Measurements from ENCODE around the gene BMP4.
"Not testable (repeated sequence)": the region's sequence is repeated elsewhere in the genome, so short reads cannot be mapped to it uniquely, and the experiment has no call there.

Gene BMP4

DNA sequence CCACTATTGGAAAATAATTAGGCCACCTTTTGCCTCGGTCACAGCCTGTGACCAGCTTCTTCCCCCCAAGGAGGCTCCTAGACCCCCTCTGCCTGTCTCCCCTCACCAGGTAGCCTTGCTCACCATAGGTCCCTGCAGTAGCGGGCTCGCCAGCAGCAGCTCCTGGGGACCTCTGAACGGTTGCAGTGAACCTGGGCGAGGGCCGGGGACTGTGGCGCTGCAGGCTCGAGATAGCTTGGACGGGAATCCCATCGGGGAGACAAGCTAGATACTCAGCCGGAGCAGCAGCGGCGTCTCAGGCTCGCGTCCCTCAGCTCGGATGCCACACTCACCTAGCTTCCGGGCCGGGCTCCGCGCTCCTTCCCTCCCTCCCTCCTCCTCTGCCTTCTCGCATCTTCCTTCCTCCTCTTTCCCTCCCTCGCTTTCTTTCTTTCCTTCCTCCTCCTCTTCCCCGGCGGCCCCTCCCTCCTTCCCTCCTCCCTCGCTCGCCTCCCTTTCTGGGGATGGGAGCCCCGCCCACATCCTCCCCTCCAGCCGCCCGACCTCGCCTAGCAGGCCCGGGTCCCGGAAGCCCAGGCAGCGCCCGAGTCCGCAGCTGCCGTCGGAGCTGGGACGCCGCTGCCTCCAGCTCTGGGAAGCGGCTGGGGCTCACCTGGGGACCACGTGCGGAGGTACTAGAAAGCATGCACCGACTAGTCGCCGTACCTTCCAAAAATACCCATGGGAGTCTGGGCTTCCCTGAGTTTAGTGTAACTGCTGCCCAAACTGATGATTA lies at the start of gene BMP4:
BMP4 (minus strand) TSS at position 399 of the 775 bp plus-strand sequence. CDS start 4,603 bp downstream, outside the sequence.
- DNase-seq: no peak

DNA sequence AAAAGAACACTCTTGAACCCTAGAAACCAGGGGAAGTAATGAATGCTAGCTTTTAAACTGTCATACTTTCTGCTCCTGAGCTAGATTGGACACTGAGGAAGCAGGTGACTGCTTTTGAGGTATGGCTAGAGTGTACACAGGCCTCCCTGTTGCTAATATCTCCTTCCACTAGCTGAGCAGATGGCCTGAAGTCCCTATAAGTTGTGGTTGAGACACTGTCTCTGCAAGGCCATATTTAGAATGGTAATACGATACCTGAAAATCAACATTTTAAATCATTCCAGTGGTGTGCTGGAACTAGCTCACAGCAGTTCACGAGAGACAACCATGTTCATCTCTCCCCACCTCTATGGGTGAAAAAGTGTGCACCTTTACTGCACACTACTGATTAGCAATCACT lies 46.4 kb upstream of the BMP4 start:
- DNase-seq: no peak

DNA sequence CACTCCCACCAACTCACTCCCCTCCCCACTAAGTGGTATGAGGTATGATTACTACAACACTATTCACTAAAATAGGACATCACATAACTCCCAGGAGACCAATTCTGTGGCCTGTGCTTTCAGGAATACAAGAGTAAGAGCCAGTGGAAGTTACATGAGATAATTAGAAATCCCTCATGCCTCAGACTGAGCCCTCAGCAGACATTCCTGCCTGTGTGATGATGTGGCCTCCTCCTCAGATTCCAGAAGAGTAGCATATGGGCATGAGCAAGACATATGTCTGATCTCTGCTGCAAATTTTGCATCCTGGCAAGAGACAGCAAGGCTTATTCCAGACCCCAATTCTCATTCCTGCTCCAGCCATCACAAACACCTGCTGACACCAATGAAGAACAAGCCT lies 46.0 kb upstream of the BMP4 start:
- no peak for DNase-seq

DNA sequence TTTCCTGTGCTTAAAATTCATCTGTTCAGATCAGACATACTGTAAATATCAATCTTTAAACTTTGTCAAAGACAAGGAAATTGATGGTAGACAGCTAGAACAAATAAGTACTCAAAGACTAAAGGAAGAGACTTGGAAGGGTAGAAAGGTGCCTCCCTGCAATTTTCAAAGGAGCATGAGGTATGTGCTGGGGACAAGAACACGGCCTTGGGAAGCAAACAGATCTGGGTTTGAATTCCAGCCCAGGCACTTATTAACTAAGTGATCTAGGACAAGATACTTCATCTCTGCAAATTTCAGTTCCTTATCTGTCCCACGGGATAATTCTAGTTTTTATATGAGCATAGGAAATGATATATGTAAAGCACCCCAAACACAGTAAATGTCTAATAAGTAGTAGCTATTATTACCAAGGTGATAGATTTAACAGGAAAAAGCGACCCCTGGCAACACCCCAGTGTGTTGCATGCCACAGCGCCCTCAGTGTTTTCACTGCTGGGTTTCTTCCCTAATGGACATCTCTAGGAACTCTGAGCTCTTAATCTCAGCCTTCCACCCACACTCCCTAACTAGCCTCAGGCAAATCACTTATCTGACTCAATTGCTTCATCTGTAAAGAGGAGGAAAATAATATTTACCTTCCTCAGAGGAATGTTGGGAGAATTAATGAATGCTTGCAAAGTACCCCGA lies 44.7 kb upstream of the BMP4 start:
- DNase-seq: no peak

DNA sequence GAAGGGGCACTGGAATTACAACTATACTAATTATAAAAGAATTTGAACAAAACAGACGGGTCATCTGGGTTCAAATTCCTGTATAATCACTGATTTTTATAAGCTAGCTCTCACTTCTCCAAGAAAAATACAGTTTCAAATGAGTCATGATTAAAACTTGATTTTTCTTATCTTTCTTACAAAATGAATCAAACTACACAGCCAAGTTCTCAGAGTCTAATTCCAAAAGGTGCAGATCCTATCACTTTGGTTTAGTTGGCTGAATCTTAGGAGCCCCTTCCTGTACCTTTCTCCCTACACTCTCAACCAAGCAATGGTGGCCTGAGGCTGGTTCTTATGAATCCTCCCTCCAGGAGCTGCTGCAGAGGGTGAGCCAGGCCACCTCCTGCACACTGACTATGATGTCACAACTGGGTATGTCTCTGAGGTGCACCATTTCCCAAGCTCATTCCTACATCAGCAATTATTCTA lies 43.8 kb upstream of the BMP4 start:
- no peak for DNase-seq

DNA sequence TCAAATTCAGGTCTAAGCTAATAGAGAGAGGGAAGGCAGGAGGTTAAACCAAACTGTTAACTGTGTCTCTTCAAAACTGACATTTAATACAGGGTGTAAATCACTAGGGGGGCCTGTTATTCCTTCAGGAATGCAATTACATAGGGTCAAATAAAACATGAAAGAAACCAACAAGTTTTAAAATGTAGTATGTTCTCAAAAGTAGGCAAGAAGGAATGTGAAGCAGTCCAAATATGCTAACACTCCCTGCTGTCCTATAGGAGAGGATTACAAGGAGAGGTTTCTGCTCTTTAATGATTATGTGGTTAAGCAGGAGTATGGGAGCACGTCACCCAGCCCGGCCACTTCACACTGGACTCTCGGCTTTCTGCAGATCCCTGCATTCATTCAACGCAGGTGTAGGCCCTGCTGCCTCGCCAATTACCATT lies 42.5 kb upstream of the BMP4 start:
- no peak for DNase-seq

DNA sequence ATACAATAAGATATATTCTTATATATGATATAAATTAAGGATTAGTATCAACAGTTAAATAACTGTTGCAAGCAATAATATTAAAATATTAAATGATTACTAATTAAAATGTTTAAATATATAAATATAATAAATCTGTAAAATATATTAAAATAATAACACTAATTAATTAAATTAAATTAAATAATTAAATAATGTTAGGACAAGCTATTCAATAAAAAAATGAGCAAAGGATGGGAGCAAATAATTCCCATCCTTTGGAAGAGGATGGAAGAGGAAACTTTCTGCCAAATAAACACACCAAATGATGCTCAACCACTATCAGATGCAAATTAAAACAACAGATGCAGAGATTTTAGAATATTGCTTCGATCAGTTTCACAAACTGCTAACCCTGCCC lies 39.4 kb upstream of the BMP4 start:
- no peak for DNase-seq

DNA sequence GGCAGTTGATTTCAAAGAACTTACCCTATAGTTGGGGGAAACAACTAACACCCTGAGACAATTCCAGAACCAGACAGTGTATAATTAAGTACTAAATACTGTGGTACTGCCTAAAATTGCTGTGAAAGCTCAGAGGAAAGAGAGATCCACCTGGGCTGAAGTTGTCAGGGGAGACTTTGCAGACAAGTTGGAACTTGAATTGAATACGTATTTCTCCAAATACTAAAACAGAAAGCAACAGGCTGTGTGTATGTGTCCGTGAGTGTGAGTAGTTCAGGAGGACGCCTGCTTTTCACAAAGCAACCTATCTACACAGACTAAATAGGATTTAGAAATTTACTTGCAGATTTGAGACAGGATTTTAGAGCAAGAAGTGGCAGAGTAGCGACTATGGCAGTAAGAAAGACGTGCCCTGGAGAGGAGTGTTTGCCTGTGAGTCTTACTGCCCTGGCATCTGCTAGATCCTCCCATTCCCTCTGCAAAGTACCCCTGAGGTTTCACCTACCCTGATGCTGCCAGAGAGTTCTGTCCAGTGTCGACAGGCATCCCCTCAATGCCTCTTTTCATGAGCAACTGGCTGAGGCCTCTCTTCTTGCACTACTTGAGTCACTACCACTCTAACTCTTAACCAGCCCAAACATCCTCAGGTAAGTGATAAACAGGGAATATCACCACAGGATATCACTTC lies 37.4 kb upstream of the BMP4 start:
- no peak for DNase-seq

DNA sequence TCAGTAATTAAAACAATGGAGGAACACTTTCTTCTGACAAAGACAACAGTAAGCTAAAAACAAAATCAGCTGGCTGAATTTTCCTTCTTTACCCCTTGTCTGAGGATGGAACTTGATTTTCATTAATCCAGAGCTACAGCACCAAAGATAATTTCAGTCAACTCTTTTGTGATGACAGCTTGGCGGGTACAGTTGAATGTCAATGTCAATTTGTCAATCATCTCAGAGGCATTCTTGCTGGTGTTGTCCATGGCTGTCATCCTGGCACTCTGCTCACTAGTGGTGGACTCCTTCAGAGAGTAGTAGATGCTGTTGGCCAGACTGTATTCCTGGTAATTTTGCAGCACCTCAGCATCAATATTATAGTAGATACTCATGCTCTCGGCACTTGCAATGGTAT lies 34.4 kb upstream of the BMP4 start:
- DNase-seq: no peak

DNA sequence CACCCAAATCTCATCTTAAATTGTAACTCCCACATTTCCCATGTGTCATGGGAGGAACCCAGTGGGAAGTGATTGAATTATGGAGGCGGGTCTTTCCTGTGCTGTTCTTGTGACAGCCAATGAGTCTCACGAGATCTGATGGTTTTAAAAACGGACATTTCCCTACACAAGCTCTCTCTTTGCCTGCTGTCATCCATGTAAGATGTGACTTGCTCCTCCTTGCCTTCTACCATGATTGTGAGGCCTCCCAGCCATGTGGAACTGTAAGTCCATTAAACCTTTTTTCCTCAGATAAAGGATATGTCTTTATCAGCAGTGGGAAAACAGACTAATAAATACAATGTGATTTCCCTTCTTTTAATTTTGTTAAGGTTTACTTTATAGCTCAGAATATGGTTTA lies 30.1 kb upstream of the BMP4 start:
- not testable (repeated sequence) for DNase-seq

DNA sequence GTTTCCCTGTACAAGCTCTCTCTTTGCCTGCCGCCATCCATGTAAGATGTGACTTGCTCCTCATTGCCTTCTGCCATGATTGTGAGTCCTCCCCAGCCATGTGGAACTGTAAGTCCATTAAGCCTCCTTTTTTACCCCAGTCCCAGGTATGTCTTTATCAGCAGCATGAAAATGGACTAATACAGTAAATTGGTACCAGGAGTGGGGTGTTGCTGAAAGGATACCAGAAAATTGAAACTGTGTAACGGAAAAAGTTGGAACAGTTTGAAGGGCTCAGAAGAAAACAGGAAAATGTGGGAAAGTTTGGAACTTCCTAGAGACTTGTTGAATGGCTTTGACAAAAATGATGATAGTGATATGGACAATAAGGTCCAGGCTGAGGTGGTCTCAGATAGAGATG lies 28.3 kb upstream of the BMP4 start:
- not testable (repeated sequence) for DNase-seq

DNA sequence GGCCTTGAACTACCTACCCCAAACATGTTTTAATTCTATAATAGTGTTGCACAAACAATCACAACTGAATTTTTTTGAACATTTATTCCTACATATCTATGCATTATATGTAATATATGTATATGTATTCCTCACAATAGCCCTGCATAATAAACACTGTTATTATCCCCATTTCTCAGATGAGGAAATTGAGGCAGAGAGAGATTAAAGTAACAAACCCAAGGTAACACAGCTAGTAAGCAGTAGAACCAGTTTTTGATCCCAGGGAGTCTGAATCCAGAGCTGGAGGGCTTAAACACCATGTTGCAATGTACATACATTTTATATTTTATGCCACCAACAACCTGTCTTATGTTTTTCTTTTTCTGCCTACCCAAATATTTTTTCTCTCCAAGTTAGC lies 26.5 kb upstream of the BMP4 start:
- DNase-seq: no peak

DNA sequence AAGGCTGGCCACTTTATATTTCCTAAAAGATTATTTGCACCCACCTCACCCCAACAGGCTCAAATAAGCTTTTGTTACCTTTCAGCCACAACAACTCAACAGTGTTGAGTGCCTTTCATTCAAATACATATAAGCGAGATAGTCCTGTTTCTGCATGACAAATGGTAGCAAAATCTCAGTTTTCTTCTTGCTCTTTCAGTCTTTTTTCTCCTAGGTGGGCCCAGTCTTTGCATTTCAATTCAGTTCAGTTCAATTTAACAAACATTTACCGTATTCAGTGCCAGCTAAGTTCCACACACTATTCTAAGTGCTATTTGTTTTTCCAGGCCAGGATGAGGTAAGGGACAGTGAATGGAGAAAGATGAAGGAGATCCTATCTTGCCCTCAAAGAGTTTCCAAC lies 25.9 kb upstream of the BMP4 start:
- DNase-seq: no peak

DNA sequence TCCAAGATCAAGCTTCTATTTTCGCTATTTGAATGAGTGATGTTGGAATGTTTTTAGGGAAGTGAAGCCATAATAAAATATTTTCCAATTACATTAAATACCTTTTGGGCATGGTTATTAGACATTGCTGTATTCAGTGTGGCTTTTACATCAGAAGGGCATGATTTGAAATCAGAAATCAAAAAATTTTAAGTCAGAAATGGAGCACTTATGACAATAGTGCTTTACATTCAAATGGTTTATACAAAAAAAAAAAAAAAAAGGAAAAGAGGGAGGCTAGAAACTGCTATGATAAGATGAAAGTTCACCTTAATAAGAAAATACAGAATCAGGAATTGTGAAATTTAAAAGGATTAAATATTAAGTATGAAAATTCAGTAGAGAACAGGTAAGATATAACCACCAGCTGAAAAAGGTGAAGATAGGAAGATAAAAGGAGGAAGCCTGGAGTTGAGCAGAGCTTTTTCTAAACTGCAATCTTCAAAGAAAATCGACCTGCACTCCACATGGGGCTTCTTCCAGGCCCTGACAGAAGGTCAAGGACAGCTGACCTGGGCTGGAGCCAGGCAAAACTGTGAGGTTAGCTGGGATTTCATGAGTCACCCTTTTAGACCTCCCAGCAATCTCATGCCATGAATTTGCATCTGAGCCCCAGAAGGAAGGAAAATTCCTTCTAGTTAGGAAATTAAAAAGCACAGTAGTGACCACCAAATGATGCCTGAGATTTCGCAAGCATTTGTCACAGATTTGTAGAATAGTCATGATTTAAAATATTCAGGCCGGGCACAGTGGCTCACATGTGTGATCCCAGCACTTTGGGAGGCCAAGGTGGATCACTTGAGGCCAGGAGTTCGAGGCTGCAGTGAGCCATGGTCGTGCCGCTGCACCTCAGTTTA lies 23.4 kb upstream of the BMP4 start:
- no peak for DNase-seq

DNA sequence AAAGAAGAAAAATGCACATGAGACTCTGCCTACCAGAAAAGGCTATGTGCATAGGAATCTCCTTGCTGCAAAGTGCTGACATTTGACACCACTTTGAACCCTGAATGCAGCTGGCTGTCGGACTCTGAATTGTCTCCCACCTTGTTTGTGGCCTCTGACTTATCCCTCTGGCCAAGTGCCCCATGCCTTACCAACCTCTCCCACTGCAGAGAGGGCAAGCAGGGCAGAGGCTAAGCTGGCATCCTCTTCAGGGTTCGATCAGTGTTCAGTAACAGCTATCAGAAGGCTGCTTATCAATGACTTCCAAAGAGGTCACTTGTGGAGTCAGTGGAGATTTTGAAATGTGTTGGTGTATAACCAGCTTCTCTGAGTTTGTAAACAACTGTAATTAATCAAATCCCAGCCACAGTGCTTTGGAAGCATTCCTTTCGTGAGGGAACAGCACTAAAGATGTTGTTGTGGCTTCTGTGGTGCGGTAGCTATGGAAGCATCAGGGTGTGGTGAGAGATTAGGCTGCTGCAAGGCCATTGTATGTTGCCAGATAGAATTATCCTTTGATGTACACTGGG lies 22.6 kb upstream of the BMP4 start:
- DNase-seq: no peak

DNA sequence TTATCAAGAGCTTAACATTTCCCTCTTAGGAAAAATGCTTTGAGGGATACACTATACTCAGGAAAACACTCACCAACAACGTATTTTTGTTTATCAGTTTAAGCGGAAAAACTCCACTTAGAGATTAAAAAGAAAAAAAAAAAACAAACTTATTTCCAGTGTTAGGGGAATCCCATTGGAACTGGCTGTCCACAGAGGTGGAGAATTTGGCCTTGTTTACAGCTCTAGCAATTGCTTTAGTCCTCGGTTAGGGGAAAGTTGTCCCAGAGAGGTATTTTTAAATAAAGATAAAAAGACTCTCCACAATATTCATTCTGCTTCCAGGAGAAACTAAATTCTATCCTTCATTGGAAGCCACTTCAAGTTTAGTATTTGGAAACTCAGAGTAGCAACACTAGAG lies 21.6 kb upstream of the BMP4 start:
- no peak for DNase-seq

DNA sequence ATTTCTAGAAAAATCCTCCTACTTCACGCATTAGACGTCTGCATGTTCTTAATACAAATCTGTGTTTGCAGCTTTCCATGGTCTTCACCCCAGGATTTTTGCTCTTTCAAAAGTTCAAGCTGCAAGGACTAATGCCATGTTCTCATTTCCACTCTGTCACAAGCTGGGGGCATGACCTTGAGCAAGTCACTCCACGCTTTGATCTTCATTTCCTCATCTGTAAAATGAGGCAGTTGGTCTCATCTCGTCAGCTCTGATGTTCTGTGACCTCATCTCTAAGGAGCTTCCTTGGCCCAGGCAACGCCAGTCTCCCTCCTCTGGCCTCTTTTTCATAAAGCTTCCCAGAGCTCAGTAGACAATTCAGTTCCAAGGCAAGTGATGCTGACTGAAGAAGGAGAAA lies 18.8 kb upstream of the BMP4 start:
- no peak for DNase-seq

DNA sequence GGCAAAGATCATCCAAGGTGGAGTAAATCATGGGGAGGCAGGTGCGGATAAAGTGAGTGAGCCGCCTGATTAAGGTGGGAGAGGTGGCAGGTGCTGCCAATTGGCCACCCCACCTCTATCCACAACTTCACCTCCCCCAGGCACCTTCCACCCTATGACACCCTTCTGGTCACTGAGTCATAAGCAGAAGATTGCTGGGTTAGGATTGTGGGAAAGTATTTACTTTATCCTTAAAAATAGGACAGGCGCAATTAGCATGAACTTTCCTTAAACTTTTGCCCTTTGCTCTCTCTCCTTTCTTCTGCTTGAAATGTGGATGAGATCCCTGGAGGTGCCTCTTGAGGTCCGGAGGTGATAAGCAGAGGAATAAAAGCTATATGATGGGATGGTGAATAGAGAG lies 14.9 kb upstream of the BMP4 start:
- no peak for DNase-seq

DNA sequence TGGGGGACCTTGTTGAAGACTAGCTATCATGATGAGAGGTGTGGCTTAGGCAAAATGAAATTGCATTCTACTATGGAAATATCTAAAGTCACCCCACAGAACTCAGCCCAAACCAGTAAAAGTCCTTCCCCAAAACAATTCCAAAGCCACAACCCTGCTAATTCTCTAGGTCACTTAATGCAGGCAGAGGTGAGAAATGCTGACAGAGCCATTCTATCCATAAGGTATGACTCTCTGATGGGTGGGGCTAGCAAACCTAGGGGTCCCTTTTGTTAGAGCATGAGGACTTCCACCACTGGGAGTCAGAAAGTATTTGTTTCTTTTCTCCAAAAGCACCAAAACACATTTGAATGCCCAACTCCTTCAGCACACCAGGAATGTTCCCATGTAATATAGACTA lies 12.7 kb upstream of the BMP4 start:
- DNase-seq: no peak

DNA sequence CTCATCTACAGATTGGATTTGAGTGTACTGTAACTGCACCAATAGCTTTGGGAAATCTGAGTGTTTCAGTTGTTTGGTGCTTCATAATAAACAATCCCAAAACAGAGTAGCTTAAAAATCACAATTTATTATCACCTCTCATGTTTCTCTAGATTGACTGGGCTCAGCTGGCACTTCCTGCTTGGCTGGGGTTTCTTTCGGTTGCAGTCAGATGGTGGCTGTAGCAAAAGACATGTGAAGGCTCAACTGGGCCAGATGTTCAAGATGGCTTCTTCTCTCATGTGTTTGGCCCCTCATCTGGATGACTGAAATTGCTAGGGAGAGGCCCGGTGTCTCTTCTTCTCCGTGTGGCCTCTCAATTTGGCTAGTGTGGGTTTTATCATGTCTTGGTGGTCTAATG lies 12.1 kb upstream of the BMP4 start:
- DNase-seq: no peak

DNA sequence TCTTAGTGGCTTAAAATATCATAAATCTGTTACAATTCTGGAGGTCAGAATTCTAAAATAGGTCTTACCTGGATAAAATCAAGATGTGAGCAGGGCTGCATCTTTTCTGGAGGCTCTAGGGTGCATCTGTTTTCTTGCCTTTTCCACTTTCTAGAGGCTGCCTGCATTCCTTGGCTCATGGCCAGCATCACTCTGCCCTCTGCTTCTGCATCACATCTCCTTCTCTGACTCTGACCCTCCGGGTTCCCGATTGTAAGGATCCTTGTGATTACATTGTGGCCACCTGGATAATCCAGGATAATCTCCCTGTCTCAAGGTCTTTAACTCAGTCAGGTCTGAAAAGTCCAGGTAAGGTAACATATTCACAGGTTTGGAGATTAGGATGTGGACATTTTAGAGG lies 11.0 kb upstream of the BMP4 start:
- no peak for DNase-seq

DNA sequence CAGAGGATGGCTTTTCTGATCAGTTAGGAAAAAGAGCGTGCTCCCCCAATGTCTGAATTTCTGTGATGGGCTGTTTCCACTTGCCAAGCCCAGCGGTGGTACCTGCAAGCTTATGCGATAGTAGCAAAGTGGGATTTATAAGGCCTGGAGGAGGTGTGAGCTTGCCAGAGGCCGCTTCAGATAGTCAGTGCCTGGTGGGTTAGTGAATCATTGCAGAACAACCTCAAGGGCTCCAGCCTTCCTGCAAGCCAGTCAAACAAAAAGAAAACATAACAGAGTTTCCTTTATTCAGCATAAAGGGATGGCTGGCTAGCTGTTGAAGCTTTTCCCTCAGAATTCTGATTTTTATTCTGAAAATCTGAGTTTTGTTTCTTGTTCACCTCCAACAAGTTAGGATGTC lies 7.6 kb upstream of the BMP4 start:
- DNase-seq: no peak

All from activated effector memory CD4-positive, alpha-beta T cell treated with Interleukin-2 at 50 U/mL for 16 hours (primary cell).